Stimulated activated CD4-positive, alpha-beta T cell treated with anti-CD3 and anti-CD28 coated beads, Interleukin-12 subunit alpha, Interleukin-12 subunit beta, amount 100 ng/mL, for 4 hours (primary cell): ENCODE data around the gene SGK1.
A peak's percentile ranks its signal among the peaks of the same experiment; 100 is the strongest.

Experiments used
- DNase-seq: peaks from one replicate; pipeline ENCODE4 v3.0.0-alpha.2; 2020

The SGK1 gene

DNA sequence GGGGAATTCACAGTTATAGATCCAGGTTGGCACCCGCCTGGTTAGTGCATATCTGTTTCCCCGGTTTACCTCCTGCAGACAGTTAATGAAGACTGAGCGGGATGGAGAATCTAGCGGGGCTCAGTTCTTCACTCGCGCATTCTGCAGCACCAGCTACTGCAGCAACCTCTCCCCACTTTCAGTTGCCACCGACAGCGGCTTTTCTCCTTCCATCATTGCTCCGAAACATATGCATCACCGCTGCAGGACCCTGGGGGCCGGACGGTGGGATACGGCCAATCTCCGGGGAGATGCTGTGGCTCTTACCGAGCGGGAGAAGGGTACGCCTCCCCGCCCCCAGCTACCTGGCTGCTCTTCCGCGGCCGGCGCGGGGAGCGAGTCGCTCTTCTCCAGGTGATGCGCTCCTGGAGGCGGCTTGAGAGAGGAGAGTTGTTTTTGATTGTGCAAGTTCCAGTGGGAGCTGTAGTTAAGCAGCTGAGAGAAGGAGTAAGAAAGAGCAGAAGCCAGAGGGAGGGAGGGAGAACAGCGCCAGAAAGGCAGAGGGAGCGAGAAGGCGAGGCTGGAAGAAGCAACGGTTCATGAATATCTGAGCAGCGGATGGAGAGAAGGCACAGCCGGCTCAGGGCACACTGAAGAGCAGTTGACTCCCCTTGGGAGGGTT is at the start of gene SGK1:
TSS of gene SGK1 (minus strand) at position 642 of the 661 bp plus-strand sequence. CDS start 652 bp downstream, outside the sequence.
- DNase-seq = peak; percentile 12

GRCh38 chr6:134363323-134364039 is 45.6 kb upstream of the SGK1 start:
- no peak for DNase-seq

- DNase-seq = no peak
Observed at GRCh38 chr6:134361011-134361410, 43.1 kb upstream of the SGK1 start.

- DNase-seq = no peak
Observed at GRCh38 chr6:134359302-134359701, 41.4 kb upstream of the SGK1 start.

GRCh38 chr6:134358320-134358719 is 40.4 kb upstream of the SGK1 start:
- DNase-seq = no peak

DNA sequence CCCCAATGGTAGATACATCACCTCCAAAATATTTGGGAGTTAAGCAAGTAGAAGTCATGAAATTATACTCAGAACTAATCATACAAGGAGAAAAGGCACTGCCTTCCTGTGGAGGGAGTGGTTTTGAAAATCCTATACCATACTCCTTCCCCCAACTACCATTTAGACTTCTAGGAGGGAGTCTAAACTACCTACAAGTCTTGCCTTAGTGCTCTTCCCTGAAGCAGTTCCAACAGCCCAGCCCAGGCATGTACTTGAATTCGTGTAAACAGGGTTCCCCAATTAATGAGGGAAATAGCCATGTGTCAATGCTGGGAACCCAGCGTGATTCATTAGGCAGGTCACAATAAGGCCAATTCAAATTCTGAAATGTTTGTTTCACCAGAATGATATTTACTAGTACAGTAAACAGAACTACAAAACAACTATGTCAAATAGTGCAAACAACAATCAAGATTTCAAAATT is 39.1 kb upstream of the SGK1 start:
- DNase-seq = no peak

DNA sequence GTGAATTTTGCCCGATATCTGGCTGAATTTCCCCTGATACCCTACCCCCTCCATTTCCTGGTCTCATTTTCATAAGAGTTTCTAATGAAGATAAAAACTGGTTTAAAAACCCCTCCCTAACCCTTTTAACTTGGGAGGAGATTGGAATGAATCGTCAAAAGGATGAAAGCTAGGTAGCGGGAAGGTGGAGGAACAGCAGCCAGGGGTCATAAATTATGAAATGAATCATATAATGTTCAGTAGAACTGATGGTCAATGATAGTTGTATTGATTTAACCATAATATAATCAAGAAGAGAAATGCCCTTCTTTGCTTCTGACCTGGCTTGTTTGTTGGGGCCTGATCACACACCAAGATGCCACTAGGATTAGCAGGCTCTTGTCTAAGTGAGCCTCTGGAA is 38.5 kb upstream of the SGK1 start:
- DNase-seq = no peak

- DNase-seq = no peak
Observed at GRCh38 chr6:134352786-134353480, 35.0 kb upstream of the SGK1 start.

DNA sequence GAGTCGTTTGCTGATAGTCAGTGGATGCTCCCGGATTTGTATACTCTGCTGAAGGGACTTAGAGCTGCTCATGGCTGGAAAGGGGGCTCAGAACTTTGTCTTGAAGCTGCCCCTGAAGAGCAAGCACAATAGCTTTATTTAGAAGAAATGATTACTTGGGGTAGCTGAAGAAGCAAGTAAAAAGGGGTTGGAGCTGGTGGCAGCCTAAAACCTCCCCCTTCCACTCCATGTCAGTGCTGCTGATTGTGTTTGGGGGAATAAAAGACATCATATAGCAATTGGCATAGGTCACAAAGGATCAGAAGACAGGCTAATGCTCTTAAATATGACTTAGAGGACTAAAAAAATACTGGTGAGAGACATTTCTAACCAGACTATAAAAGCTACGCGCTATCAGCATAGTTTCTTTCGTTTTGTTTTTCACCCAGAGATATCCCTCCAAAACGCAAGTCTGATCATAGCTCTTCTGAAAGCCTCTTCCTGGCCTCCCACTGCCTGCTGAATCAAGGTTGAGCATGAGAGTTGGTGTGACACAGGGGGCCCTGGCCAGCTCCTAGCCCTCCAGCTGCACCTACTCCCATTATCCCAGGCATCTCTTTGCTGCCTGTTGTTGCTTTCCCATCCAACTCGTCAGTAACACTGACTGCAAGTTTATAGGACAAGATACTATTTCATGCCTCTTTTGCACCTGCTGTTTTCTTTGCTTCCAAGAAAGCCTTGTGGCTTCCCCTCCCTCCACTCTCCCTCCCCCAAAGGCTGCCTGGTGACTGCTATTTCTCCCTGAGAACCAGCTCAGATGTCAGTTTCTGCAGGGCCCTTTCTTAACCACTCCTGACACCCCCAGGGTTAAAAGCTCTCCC is 33.9 kb upstream of the SGK1 start:
- no peak for DNase-seq

DNA sequence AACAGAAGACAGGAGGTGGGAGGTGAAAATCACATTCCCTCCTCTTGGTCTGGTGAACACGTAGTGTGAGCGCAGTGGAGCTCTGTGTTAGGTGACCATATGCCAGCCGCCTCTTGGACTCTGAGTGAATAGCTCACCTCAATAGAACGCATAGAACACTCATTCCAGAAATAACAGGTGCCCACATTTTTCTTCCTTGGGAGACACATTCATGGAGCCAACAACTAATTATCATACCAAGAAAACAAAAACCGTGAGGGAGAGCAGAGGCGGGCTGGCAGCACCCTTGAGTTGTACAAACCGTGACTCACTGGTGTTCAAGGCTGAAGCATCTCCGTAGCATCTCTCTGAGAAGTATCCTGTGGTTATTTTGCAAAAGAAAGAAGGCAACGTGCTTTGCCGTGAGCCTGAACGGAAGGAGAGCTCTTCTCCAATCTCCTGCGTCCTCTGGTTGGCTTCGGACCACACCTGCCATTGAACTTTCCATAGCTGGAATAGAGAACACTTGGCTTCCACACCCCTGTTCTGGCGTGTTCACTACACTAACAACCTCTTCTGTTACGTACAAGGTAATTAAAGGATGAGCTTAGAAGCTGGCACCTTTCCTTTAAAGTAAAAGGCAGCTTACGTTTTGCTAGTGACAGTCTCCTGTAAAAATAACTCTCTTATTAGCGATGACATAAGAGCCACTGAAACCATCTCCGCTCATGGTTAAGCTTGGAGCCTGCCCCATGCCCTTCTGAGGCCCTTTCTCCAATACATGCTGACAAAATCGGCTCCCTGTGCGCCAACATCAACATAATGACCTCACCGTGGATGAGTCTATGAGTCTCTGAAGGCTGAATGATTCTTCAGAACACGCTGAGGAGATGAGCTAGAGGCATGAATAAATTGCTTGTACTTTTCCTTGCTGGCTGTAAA is 30.2 kb upstream of the SGK1 start:
- no peak for DNase-seq

GRCh38 chr6:134346932-134347545 is 29.1 kb upstream of the SGK1 start:
- DNase-seq = no peak

- DNase-seq = no peak
Observed at GRCh38 chr6:134345789-134346188, 27.9 kb upstream of the SGK1 start.

DNA sequence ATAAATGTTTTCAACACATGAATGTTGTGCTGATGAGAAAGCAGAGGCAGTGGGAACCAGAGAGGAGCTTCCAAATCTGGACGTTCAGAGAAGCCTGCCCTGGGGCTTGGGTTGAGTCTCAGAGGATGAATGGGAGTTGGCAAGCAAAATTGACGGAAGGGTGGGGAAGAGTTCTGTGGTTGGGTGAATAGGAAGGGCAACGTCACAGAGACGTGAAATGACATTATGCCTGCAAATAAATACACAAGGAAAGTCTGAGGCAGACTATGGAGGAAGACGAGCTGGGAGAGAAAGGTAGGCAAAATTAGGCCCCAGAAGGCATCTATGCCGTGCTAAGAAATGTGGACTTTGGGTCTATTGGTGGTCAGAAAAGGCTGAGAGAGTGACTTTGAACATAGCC is 25.2 kb upstream of the SGK1 start:
- DNase-seq = no peak

- no peak for DNase-seq
Observed at GRCh38 chr6:134341999-134342567, 24.2 kb upstream of the SGK1 start.

DNA sequence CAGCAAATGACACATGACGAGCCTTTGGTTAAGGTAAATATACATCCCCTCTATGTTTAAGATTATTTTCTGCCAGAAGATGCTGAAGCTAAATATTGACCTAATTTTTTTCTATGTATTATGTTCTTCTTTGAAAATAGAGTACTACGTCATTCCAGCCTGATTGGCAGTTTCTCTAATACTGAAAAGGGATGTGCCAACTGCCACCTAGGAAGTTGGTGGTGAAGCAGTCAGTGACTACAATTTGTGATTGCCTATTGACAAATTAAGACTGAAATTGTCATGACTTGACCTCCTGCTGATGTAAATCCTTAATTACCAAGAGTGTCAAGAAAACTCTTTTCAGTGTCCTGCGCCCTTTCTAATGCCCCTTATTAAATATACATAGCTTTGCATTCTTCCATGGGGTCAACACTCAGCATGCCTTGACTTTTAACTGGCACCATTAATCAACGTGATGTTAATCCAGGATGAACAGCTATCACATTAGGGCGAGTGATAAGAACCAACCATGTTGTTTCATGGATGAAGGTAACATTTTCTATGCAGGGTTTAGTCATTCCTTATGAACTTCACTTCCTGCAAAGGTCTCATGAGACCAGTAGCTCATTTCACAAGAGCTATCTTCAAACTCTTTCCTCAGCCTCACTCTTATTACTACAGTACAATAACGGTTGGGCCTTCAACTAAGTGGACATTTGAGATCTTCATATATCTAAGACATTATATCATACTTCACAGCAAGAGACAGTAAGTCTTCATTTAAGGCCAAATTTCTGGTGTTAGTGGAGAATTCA is 22.5 kb upstream of the SGK1 start:
- no peak for DNase-seq

DNA sequence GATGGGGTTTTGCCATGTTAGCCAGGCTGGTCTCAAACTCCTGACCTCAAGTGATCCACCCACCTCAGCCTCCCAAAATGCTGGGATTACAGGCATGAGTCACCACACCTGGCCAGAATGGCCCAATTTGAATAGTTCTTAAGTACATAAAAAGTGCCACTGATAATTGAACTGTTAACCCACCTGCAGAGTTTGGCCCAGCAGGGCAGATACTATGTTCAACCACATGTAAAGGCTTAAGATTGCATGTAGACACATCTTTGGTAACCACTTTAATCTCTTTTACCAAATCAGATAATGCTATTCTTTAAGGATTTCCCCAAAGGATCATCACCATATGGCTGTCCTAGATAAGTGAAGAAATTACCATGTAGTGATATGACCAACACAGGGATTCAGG is 21.3 kb upstream of the SGK1 start:
- no peak for DNase-seq

DNA sequence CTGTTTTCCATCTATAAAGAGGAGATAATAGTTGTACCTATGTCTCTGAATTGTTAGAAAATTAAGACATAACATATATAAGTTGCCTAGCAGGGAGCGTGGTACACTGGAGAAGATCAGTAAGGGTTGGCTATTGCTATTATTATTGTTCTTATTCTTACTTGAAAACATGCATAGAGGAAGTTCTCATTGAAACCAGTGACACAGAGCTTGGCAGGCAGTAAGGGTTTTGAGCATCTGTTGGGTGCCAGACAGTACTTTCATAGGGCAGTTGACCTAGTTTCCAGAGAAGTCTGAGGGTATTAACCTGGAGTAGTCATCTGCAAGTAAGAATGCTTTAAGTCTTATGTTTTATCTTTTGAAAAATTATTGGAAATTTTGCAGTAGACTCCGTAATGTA is 13.3 kb upstream of the SGK1 start:
- DNase-seq = no peak

- no peak for DNase-seq
Observed at GRCh38 chr6:134330555-134330954, 12.6 kb upstream of the SGK1 start.

DNA sequence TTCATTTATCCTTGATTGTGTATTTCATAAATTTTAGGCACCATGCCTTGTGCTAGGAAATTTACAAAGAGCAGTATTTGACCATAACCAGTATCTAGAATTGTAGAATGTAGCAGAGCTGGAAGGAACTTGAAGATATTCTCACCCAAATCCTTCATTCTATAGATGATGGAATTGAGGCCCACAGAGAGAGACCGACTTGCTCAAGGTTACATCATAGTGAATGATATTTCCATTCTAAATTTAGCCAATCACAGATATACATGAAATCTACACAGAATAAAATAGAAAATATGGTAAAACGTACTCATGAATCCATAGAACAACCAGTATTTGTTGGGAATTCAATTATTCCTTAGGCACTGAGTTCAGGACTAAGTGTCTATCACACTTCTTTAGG is 10.9 kb upstream of the SGK1 start:
- no peak for DNase-seq

DNA sequence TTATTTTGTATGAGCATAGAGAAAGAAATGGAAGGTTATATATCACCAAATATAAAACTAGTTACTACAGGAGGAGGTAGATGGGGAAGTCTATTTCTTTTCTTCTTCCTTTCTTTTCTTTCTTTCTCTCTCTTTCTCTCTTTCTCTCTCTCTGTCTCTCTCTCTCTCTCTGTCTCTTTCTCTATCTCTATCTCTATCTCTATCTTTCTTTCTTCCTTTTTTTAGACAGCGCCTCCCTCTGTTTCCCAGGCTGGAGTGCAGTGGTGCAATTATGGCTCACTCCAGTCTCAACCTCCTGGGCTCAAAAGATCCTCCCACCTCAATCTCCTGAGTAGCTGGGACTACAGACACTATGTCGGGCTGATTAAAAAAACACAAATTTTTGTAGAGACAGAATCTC is 10.2 kb upstream of the SGK1 start:
- DNase-seq = no peak
